ENCODE data around the gene RAI1.

DNA sequence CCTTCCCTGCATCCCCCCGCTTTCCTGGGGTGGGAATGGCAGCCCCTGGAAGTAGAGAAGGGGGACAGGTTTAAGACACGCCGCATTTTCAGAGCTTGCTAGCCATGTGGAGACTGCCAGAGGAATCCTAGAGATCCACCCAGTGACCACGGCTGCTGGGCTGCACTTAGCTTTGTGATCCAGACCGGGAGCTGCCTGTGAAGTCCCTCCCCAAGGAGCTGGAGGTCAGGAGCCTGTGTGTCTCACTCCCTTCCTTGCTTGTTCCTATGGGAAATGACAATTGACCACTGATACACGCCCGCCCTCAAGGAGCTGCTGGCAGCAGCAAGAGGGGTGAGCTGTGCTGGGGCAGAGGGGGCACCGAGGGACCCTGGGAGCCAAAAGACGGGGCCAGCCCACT is 81.9 kb downstream of the RAI1 start:
- no peak for TF ChIP-seq CTCF (IDR thresholded peaks at IDR 0.05)
- no peak for TF ChIP-seq POLR2A (IDR thresholded peaks at IDR 0.05)

Data from adrenal gland (tissue), 5 donors.